GM12878 (cell line): Measurements from ENCODE around the gene TESMIN. TPM values are rescaled to one million over a fixed set of nuclear protein-coding genes. Genes with fewer than 3 reads are reported as not detected.

Experiments used
- ATAC-seq: fragments of 200-7000 bp; cut with Tn5 transposase; 3 replicates; pipeline ENCODE4 v1.9.1; 2020; ENCODE audit warnings: mild to moderate bottlenecking, moderate library complexity
- BruUV-seq: library from RNA; stranded (reverse); fragments of 400-500 nt; replicated peaks from 2 replicates; lab custom pipeline; 2021; lab: Mats Ljungman, UMichigan
- CTCF ChIA-PET: fragments of 300-600 bp; sonication (Branson Sonifier 250); formaldehyde crosslinking; extraction: SDS; loops from one replicate; lab custom pipeline; 2021; ENCODE audit warnings: inconsistent platforms; lab: Yijun Ruan, JAX
- POLR2A ChIA-PET: fragments of 350-600 bp; formaldehyde crosslinking; extraction: SDS; loops from one replicate; lab custom pipeline; 2021; ENCODE audit warnings: inconsistent platforms; lab: Charles Lee
- RAD21 ChIA-PET: fragments of 300-600 bp; sonication (Branson Sonifier 250); formaldehyde crosslinking; loops from one replicate; lab custom pipeline; 2023; ENCODE audit warnings: antibody characterized with exemption; ENCODE audit not compliant: unreplicated experiment; lab: Charles Lee
- SMC1A ChIA-PET: fragments of 300-600 bp; sonication (Branson Sonifier 250); formaldehyde crosslinking; loops from one replicate; lab custom pipeline; 2023; ENCODE audit not compliant: unreplicated experiment, uncharacterized antibody; lab: Charles Lee
- DNase-seq: peaks from one replicate; pipeline ENCODE4 v3.0.0-alpha.2; 2011; ENCODE audit warnings: low read depth, low spot score
- FAIRE-seq: peaks from 3 replicates; lab custom pipeline; 2011; peaks lifted over from hg19 to GRCh38; lab: Jason Lieb, UNC
- H2AFZ ChIP-seq: 2 replicates; pipeline ENCODE4 v1.6.0; 2011; ENCODE audit warnings: low read depth, low read length, control low read depth; ENCODE audit not compliant: control insufficient read depth
- H3K27ac ChIP-seq: 2 replicates; pipeline ENCODE4 v1.5.1; 2011; ENCODE audit warnings: control low read depth; ENCODE audit not compliant: control insufficient read depth, insufficient read depth
- H3K27me3 ChIP-seq, 2 experiments: replicated peaks in 1 of 2; 2 replicates each; pipeline versions ENCODE4 v1.6.0 to v1.6.1; 2011; ENCODE audit warnings: low read length in 1 of 2; ENCODE audit not compliant: control insufficient read depth in 2 of 2, insufficient read depth in 2 of 2
- H3K36me3 ChIP-seq, 2 experiments: 2 replicates each; pipeline ENCODE4 v1.5.1; 2011; ENCODE audit warnings: low read length in 1 of 2; ENCODE audit not compliant: control insufficient read depth in 2 of 2, insufficient read depth in 2 of 2
- H3K4me1 ChIP-seq: 2 replicates; pipeline ENCODE4 v1.6.1; 2011; ENCODE audit warnings: mild to moderate bottlenecking, low read length, moderate library complexity, mixed read lengths; ENCODE audit not compliant: control insufficient read depth, insufficient read depth
- H3K4me2 ChIP-seq: 2 replicates; pipeline ENCODE4 v1.6.0; 2011; ENCODE audit warnings: control low read depth; ENCODE audit not compliant: control insufficient read depth, insufficient read depth
- H3K4me3 ChIP-seq: fragments of 200-600 bp; sonication (generic); 2 replicates; pipeline ENCODE4 v1.5.1; 2016
- H3K79me2 ChIP-seq: 2 replicates; pipeline ENCODE4 v1.6.0; 2011; ENCODE audit warnings: low read length; ENCODE audit not compliant: control insufficient read depth, insufficient read depth
- H3K9ac ChIP-seq: 2 replicates; pipeline ENCODE4 v1.8.0; 2011; ENCODE audit warnings: low read length, control low read depth, mixed read lengths; ENCODE audit not compliant: control insufficient read depth, insufficient read depth
- H3K9me3 ChIP-seq: replicated peaks from 3 replicates; pipeline ENCODE4 v1.5.1; 2011; ENCODE audit warnings: mild to moderate bottlenecking, low read length; ENCODE audit not compliant: control insufficient read depth, insufficient read depth
- H4K20me1 ChIP-seq: 2 replicates; pipeline ENCODE4 v1.6.0; 2011; ENCODE audit not compliant: control insufficient read depth, insufficient read depth
- ATF7 ChIP-seq: fragments of 450-650 bp; IDR thresholded peaks from 2 replicates; pipeline ENCODE4 v1.6.1; 2016; ENCODE audit warnings: low read depth, mild to moderate bottlenecking
- CBX3 ChIP-seq: fragments of 200-600 bp; sonication (generic); IDR thresholded peaks from 2 replicates; pipeline ENCODE4 v1.6.1; 2016; ENCODE audit warnings: low read depth, borderline replicate concordance
- KAT2A ChIP-seq: conservative IDR thresholded peaks from 2 replicates; pipeline ENCODE4 v1.6.1; 2011; ENCODE audit warnings: low read depth, low read length; ENCODE audit not compliant: control insufficient read depth
- TARDBP ChIP-seq: IDR thresholded peaks from 2 replicates; pipeline ENCODE4 v1.6.1; 2016; ENCODE audit warnings: borderline replicate concordance
- ZNF687 ChIP-seq: fragments of 450-650 bp; IDR thresholded peaks from 2 replicates; pipeline ENCODE4 v1.6.1; 2017; ENCODE audit warnings: mild to moderate bottlenecking, moderate library complexity
- WGBS: methylation state at CpG from one replicate; pipeline ENCODE4 v1.1.6; 2016; ENCODE audit warnings: low lambda C conversion rate; ENCODE audit not compliant: insufficient replicate concordance, insufficient coverage; ENCODE audit errors: missing lambda C conversion rate; 5-methylcytosine and 5-hydroxymethylcytosine counted together
- in situ Hi-C: fragments of 300-500 bp; cut with MboI; formaldehyde crosslinking; loops from 9 replicates; pipeline ENCODE4 v1.14.3; 2018; ENCODE audit warnings: mixed read lengths
- intact Hi-C: fragments of 100-400 bp; cut with micrococcal nuclease; formaldehyde crosslinking; loops from one replicate; pipeline ENCODE4 v1.14.2; 2022; ENCODE audit not compliant: unreplicated experiment
- polyA plus RNA-seq, 11 experiments: library from polyadenylated mRNA; depleted of rRNA in 4 of 11; unstranded in 6 of 11; stranded (reverse) in 5 of 11; fragments of >200 nt; fragmentation: Nextera tagmentation in 4 of 11; fragmentation: Illumina TruSeq in 1 of 11; extraction: Ambion mirVana in 4 of 11; extraction: Trizol in 1 of 11; gene quantifications; 1 replicate in 1 of 11; 2 replicates in 10 of 11; pipeline versions ENCODE4 v1.2.1 to v1.2.3, GENCODE V29; 2011 to 2016; ENCODE audit warnings: inconsistent platforms in 2 of 11, missing spikeins in 2 of 11, low read depth in 1 of 11
- total RNA-seq, 4 experiments: library from RNA; depleted of rRNA in 3 of 4; stranded (reverse); fragments of >200 nt in 3 of 4; fragmentation: Illumina TruSeq in 1 of 4; extraction: Trizol in 1 of 4; gene quantifications; 2 replicates each; pipeline versions ENCODE4 v1.2.1 to v1.2.3, GENCODE V29; 2013 to 2021

TESMIN gene
- total and polyA plus RNA-seq, 10 of the 15 experiments (the other 5 are each of a cell fraction or from before 2014, with no cell fraction given): 0.31 to 3.4 (median 1.2) TPM; not detected in 1

GRCh38 chr11:68748061-68748460 is 3.3 kb downstream of the TESMIN start:
- DNase-seq (no peak), FAIRE-seq (no peak), ATAC-seq (no peak)
- Histone ChIP-seq H3K27me3 (no peaks in the 10 kb centered on the region), H3K4me2 (no peak overlapping the region), H3K4me3 (no peak overlapping the region), H4K20me1 (no peaks in the 10 kb centered on the region), H2AFZ (no peak overlapping the region), H3K4me1 (no peaks in the 10 kb centered on the region), H3K9me3 (no peaks in the 10 kb centered on the region), H3K36me3 (no peaks in the 10 kb centered on the region), H3K27ac (no peak overlapping the region), H3K9ac (no peak overlapping the region), H3K79me2 (no peaks in the 10 kb centered on the region)
- BruUV-seq: no TSS peak
- 0% methylated on average over 2 of the region's 2 CpGs for WGBS
- intact Hi-C loops (no loop called here), in situ Hi-C loops (no loop called here)
- ChIA-PET POLR2A (no interaction called here), CTCF (no interaction called here), SMC1A (no interaction called here), RAD21 (no interaction called here)
- no peak for TF ChIP-seq ZNF687
- TF ChIP-seq CBX3: no peak
- TF ChIP-seq TARDBP: no peak
- no peak for TF ChIP-seq ATF7
- TF ChIP-seq KAT2A: no peak
